ENCODE data around the gene SFTPA1.
"Not testable (repeated sequence)": the region's sequence is repeated elsewhere in the genome, so short reads cannot be mapped to it uniquely, and the experiment has no call there.

The SFTPA1 gene

GRCh38 chr10:79611193-79611976, 646 bp downstream of the SFTPA1 start:
- DNase-seq: peak; percentile 37

- DNase-seq: no peak
Measured at GRCh38 chr10:79615577-79615976, 4.8 kb downstream of the SFTPA1 start.

- DNase-seq: no peak
Measured at GRCh38 chr10:79616164-79616563, 5.4 kb downstream of the SFTPA1 start.

- DNase-seq: not testable (repeated sequence)
Measured at GRCh38 chr10:79623663-79624062, 12.9 kb downstream of the SFTPA1 start.

- DNase-seq: no peak
Measured at GRCh38 chr10:79627075-79627474, 16.3 kb downstream of the SFTPA1 start.

GRCh38 chr10:79628083-79628482, 17.3 kb downstream of the SFTPA1 start:
- no peak for DNase-seq

- no peak for DNase-seq
Measured at GRCh38 chr10:79628988-79629954, 18.5 kb downstream of the SFTPA1 start.

- no peak for DNase-seq
Measured at GRCh38 chr10:79629955-79630327, 19.2 kb downstream of the SFTPA1 start.

GRCh38 chr10:79636654-79637199, 26.0 kb downstream of the SFTPA1 start:
- DNase-seq: not testable (repeated sequence)

- DNase-seq: no peak
Measured at GRCh38 chr10:79638318-79638717, 27.6 kb downstream of the SFTPA1 start.

GRCh38 chr10:79652695-79653094, 42.0 kb downstream of the SFTPA1 start:
- DNase-seq: not testable (repeated sequence)

GRCh38 chr10:79663287-79663686, 52.5 kb downstream of the SFTPA1 start:
- DNase-seq: not testable (repeated sequence)

- not testable (repeated sequence) for DNase-seq
Measured at GRCh38 chr10:79664686-79665085, 53.9 kb downstream of the SFTPA1 start.
